Umbilical cord (tissue), 2 donors: ENCODE measurements around the gene PTRHD1. TPM values are rescaled to one million over a fixed set of nuclear protein-coding genes. Genes with fewer than 3 reads are reported as not detected.
A peak's percentile ranks its signal among the peaks of the same experiment; 100 is the strongest.
"Not testable (repeated sequence)": the region's sequence is repeated elsewhere in the genome, so short reads cannot be mapped to it uniquely, and the experiment has no call there.

Source experiments
- DNase-seq: peaks from one replicate; pipeline ENCODE4 v3.0.0-alpha.2; 2015; ENCODE audit warnings: low spot score
- total RNA-seq: library from RNA; depleted of rRNA; stranded (reverse); fragments of >200 nt; gene quantifications from one replicate; pipeline ENCODE4 v1.2.3, GENCODE V29; 2014; ENCODE audit warnings: low replicate concordance; ENCODE audit not compliant: insufficient read depth

PTRHD1 gene
- total RNA-seq, 1 donor from 2014 or later: 27.4 TPM

DNA sequence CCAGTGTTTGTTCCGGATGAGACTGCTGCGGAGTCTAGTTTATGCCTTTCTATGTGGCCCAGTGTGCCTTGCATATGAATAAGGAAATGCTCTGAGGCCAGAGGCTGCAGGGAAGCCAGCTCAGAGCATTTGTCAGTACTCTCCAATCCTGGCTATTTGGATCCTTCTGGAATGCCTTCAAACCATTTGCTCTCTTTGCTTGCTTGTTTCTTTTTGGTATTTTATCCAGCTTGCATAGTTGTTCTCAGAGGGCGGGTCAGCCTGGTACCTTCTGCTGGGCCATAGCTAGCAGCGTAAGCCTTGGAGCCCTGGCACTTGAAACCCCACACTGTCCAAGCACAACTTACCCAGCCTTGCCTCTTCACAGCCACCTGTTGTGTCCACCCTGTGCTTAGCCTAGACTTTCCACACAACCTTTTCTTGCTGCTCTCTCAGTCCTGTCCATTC lies 20.5 kb upstream of the PTRHD1 start:
- DNase-seq: no peak

- no peak for DNase-seq
These were observed 16.3 kb upstream of the PTRHD1 start for GRCh38 chr2:24809316-24810007.

DNA sequence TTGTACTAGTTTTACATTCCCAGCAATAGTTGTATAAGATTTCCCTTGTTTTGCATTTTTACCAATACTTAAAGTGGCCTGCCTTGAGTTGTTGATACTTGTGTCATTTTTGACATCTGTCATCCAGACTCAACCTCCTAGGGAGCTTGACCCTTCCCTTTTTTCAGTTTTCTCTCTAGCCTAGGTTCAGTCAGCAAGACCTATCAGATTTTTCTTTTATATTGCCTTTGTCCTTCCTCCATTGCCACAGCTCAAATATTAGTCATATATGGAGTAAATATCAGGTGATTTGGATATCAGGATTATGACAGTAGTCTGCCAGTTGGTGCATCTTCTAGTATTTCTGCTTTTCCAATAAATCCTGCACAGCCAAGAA lies 13.5 kb upstream of the PTRHD1 start:
- DNase-seq: no peak

DNA sequence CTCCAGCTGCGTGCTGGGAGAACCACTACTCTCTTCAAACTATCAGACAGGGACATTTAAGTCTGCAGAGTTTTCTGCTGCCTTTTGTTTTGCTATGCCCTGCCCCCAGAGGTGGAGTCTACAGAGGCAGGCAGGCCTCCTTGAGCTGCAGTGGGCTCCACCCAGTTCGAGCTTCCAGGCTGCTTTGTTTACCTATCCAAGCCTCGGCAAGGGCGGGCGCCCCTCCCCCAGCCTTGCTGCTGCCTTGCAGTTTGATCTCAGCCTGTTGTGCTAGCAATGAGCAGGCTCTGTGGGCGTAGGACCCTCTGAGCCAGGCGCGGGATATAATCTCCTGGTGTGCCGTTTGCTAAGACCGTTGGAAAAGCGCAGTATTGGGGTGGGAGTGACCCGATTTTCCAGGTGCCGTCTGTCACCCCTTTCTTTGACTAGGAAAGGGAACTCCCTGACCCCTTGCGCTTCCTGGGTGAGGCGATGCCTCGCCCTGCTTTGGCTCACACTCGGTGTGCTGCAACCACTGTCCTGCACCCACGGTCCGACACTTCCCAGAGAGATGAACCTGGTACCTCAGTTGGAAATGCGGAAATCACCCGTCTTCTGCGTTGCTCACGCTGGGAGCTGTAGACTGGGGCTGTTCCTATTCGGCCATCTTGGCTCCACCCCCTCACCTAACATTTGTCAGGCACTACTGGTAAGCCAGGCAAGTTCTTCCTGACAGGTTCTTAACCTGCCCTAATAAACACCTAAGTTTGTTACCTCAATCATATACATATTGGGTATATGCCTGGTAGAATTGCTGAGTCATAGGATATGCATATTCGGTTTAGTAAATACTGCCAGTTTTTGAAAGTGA lies 12.8 kb upstream of the PTRHD1 start:
- DNase-seq: not testable (repeated sequence)

DNA sequence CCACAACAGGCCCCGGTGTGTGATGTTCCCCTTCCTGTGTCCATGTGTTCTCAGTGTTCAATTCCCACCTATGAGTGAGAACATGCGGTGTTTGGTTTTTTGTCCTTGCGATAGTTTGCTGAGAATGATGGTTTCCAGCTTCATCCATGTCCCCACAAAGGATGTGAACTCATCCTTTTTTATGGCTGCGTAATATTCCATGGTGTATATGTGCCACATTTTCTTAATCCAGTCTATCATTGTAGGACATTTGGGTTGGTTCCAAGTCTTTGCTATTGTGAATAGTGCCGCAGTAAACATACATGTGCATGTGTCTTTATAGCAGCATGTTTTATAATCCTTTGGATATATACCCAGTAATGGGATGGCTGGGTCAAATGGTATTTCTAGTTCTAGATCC lies 7.3 kb upstream of the PTRHD1 start:
- DNase-seq: not testable (repeated sequence)

DNA sequence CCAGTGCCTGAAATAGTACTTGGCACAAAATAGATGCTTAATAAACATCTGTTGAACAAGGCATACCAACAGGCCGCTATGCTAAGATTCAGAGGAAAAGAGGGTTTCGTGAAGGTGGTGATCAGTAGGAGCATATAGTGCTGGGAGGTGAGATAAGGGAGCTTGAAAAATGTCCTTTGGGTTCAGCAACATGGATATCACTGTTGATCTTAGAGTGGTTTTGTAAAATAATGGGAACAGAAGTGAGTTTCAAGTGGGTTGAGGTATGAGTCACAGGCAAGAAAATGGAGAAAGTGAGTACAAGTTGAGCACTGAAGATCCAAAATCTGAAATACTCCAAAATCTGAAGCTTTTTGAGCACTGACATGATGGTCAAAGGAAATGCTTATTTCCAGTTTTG lies 4.5 kb upstream of the PTRHD1 start:
- DNase-seq: no peak

DNA sequence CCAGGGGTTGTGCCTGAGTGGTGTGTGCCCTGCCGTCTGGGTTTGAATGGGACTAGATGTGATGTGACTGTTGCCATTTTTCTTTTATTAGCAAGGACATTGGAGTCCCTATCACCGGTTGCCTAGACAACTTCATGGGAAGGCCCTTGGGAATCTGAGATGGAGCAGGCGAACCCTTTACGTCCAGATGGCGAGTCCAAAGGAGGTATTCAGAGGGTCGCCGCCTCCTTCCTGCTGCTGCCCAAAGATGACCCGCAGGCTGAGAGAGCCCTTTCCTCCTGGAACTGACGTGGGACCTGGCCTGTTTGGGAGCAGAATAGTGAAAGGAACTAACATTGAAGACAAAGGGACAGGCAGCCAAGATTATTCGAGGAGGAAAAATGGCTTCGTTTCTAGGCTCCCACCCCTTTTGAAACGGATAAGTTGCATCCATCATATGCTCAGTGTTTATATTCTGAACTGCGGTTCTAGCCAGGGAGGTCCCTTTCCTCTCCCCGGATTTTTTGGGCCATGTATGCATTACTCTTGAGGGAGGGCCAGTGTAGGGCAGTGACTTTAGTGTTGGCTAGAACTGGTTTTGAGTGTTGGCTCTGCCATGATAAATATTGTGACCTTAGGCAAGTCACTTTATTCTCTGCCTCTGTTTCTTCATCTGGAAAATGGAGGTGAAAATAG lies 707 bp upstream of the PTRHD1 start:
- peak; percentile 14 for DNase-seq

DNA sequence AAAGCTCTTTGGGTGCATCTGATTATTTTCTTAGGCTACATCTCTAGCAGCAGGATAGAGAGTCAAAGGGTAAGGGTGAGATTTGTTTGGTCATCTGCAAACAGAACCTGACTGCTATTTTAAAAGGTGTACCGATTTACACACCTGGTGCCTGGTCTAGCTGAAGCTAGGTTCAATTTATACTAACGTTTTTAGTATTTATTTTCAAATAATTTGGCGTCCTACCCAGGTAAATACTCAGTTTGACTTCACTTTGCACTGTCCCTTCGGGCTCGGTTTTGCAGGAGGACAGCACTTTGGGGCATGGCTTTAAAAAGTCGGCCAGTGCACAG lies 683 bp downstream of the PTRHD1 start:
- DNase-seq: no peak

GRCh38 chr2:24791452-24791851 lies 1.7 kb downstream of the PTRHD1 start:
- DNase-seq: no peak

DNA sequence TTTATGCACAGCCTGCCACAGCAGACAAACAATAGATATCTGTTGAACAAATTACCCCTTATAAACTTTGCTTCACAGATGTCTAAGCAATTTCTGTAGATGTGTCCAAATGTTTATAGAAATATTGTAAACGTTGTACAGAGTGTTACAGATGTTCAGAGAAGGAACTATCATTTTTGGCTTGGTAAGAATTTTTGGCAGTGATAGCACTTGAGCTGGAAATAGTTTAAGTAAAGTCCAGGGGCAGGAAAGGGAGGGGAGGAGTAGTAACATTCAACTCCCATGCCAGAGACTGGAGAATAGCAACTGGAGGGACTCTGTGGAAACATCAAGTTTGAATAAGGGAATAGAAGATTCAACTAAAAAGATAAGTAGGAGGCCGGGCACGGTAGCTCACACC lies 4.4 kb downstream of the PTRHD1 start:
- DNase-seq: no peak

DNA sequence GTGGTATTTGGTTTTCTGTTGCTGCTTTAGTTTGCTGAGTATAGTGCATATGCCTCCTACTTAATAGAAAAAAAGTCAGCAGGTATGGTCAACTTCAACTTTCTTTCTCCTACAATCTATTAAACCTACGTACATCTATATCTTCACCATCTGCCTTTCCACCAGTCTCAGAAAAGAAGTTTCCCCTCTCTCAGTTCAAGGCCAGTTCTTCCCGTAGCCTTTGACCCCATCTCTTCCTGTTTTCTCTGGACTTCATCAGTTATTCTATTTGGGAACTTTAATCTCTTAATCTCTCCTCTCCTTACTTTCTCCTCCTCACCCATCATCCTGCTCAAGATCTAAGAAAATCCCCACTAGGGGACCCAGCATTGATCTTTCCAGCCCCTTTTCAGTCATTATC lies 5.7 kb downstream of the PTRHD1 start:
- no peak for DNase-seq

GRCh38 chr2:24785671-24786321 lies 7.4 kb downstream of the PTRHD1 start:
- no peak for DNase-seq

DNA sequence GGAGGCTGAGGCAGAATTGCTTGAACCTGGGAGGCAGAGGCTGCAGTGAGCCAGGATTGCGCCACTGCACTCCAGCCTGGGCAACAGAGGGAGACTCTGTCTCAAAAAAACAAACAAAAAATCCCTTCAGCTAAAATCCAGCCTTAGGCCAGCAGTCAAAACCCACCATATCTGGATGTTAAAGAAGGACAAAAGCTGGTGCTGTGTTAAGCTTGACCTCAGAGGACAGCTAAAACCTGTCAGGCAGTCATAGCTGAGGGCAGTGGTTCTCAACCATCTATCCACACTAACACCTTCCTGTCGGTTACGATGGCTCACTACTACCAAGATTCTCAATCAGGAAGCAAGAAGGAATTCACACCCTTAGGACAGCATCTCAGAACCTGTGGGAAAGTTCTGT lies 9.6 kb downstream of the PTRHD1 start:
- DNase-seq: no peak

GRCh38 chr2:24779116-24779515 lies 14.1 kb downstream of the PTRHD1 start:
- no peak for DNase-seq

DNA sequence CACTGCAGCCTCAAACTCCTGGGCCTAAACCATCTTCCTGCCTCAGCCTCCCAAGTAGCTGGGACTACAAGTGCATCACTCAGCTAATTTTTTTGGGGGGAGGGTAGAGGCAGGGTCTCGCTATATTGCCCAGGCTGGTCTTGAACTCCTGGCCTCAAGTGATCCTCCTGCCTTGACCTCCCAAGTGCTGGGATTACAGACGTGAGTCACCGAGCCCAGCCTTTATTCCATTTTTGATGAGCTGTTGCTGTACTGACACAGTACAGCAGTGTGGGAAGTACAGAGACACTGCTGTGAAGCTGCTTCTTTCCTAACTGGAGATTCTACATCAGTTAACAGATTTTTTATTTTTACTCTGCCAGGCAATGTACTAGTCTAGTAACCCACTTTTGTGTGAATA lies 18.8 kb downstream of the PTRHD1 start:
- no peak for DNase-seq

DNA sequence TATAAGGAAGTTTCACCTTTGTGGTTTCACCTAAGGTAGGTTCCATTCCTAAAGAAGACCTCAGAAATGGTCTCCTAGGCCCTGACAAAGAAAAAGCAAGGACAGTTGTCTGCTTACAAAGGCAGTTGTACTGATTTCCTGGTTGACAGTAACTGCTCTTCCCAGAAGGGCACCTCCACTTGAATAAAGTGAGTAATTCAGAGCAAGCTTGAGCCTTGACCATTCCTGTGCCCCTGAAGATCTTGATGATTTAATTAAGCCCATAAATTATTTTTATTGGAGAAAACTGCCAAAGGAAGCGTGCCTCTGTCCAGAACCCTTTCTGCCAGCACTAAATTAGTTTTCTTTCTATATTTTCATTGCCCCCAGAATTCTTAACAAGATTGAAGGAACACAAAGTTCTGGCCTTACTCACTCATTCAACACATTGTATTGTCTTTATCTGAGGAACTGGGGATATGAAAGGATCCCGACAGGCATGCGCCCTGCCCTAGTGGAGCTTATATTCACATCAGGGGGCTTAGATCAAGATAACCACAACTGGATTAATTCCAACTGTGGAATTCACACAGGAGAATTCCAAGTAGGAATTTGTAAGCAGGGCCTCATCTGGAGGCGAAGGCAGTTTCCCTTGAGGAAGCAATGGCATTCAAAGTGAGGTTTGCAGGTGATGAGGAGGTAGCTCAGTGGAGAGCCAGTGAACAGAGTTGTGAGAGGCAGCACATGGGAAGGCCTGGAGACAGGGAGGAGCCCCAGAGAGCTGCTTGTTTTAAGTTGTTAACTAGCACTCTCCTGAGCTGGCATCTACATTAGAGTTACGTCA lies 21.2 kb downstream of the PTRHD1 start:
- peak; percentile 24 for DNase-seq

- no peak for DNase-seq
These were observed 22.1 kb downstream of the PTRHD1 start for GRCh38 chr2:24771061-24771460.

- no peak for DNase-seq
These were observed 24.6 kb downstream of the PTRHD1 start for GRCh38 chr2:24768601-24769000.

- DNase-seq: no peak
These were observed 25.2 kb downstream of the PTRHD1 start for GRCh38 chr2:24768013-24768412.

DNA sequence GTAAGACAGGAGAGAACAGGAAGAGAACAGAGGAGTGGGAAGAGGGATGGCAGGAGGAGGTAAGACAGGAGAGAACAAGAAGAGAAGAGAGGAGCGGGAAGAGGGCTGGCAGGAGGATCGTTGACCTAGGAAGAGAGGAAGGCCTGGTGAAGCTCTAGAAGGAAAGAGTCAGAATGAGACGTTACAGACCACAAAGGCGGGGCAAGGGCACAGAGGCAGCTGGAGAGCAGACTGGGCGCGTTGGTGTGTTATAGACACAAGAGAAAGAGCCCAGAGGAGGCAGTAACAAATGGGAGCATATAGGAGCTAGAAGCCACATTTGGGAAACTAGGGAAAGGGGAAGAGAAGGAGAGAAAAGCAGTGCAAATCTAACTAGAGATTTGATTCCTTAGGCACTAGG lies 26.6 kb downstream of the PTRHD1 start:
- DNase-seq: no peak

DNA sequence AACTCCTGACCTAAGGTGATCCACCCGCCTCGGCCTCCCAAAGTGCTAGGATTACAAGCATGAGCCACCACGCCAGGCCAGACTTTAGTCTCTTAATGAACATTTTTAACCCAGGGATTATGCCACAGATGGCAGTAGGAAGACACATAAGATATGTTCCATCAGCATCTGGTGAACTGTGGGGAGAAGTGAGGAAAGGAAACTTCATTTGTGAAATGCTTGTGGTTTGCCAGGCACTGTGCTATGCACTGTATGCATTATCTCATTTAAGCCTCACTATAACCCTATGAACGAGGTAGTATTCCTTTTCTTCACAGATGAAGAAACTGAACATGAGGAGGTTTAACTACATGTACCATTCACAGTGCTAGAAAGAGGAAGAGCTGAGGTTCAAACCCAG lies 29.3 kb downstream of the PTRHD1 start:
- DNase-seq: no peak
